GM18867 (cell line): Measurements from ENCODE around the gene NEK6.

ENCODE experiments used
- ATAC-seq: cut with Tn5 transposase; IDR thresholded peaks from one replicate; pipeline ENCODE4 v1.9.1; 2021; ENCODE audit warnings: mild to moderate bottlenecking, moderate library complexity; ENCODE audit not compliant: unreplicated experiment

The NEK6 gene

DNA sequence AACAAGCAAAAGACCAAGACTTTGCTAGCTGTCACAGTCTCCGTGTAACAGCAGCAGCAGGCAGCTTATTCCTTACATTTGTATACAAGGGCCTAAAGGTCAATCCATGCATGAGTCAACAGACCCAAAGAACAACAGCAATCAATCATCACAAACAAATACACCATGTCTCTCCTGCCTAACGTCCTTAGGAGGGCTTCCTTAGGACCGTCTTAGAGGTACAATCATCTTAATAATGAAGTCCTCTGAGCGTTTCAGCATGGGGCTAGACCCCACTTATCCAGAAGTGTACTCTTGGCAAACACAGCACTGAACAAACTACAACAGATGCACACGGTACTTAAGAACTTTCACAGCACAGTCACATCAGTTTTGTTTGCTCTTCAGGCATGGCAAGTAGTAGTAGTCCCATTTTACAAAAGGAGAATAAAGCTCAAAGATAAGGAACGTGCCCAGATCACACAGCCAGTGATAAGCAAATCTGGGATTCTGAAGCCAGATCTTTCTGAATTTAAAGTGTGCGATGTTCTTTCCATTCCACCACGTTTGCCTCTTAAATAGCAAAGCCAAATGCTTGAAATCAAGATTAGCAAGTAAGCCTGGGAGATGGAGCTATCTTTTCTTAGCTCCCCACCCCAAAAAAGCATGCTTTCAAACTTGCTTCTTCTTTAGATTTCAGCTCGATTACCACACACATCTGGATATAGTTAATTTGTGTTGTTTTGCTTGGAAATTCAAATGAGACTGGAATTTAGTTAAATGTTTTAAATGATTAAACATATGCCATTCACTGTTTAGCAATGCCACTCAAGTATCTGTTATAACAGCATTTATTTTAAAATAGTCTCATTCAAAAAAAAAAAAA is 133.3 kb downstream of the NEK6 start:
- ATAC-seq, result no peak

DNA sequence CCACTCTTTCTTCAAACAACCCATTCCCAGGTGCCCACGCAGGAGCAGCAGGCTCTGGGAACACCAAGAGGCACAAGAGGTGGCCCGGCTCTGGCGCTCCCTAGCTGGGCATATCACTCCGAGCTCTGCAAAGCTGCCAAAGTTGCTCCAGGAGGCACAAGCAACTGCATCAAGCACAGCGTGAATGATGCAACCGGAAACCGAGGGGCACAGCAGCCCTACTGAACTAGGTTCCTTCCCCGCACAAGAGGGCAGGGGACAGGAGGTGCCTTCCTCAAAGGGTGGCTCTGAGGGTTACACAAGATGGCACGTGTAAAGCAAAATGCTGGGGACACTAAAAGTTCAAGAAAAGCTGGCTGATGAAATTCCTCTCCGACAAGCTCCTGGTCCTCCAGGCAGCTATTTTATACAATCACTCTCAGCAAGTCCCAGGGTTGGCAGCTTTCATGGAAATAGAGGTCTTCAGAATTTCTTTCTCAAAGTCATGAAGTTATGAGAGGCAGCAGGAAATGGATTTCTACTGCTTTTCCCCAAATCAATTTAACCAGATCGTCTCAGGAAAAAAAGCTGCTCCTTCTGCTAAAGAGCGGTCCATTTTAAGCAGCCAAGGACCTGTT is 134.6 kb downstream of the NEK6 start:
- no peak for ATAC-seq

DNA sequence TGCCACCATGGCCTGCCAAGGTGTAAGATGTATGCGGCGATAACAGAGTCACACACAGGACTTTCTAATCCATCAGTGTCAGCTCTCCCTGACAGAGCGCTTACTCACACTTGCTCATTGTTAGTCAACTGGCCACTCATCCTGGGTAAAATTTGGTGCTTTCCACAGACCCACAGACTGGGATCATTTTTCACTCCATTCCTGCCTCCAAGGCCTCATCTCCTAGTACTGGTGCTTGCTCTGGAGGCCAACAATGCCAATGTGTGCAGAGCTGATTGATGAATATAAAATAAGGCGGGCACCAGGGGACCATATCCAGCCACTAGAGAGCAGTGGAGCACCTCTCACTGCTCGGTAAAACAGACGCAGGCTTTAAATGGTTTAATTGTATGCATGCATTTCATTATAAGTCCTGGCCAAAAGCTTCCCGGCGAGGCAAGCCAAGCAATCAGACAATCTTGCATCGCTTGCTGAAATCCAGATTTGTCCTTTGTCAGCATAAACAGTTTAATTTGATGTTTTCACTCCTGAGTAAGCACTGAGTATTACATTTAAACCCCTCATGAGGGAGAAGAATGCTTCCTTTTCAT is 135.2 kb downstream of the NEK6 start:
- no peak for ATAC-seq

DNA sequence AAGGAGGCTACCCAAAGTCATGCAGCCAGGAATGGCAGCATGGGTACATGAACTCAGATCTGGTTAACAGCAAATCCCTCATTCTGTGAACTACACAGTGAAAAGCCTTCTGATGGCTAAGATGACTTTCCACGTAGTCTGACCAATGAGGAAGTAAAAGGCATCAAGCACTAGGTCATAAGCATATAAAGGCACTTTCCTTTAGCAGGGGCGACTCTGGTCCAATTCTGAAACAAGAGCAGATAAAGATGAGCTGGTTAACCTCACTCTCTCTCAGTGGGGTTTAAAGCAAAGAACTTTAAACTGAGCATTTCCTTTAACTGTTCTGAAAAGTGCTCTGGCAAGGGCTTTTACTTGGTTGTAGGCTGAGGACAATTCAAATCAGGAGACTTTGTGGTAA is 136.4 kb downstream of the NEK6 start:
- no peak for ATAC-seq

DNA sequence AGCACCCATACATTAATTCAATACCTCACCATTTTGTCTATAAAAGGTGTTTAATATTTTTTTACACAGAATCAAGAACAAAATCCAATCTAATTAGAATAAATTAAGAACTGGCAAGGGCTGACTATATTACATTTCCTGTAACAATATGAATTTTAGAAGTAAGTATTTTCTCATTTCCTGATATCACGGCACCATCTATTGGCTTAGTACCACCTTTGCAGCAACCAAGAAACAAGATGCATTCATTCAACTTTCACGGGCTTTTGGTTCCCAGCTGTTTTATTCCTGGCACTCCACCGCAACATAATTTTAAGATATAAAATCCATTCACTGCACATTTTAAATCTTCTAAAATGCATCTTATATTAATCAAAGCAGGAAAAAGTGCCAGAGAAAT is 136.8 kb downstream of the NEK6 start:
- no peak for ATAC-seq

DNA sequence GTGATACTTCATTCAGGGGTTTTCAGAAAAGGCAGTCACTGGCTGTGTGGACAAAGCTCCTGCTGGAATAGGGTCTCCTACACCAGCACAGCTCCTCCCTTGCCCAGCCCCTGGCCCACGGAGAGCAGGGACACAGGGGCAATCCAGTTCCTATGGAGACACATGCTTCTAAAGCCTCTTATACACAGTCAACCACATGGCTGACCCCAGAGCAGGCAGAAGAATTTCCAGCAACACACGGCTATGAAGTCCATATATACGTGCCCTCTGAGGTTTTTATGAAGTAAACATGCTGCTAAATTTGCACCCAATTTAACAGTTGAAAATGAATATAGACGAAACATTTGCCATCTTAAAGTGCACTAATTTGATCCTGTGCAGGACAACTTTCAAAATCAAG is 138.1 kb downstream of the NEK6 start:
- ATAC-seq, result no peak

DNA sequence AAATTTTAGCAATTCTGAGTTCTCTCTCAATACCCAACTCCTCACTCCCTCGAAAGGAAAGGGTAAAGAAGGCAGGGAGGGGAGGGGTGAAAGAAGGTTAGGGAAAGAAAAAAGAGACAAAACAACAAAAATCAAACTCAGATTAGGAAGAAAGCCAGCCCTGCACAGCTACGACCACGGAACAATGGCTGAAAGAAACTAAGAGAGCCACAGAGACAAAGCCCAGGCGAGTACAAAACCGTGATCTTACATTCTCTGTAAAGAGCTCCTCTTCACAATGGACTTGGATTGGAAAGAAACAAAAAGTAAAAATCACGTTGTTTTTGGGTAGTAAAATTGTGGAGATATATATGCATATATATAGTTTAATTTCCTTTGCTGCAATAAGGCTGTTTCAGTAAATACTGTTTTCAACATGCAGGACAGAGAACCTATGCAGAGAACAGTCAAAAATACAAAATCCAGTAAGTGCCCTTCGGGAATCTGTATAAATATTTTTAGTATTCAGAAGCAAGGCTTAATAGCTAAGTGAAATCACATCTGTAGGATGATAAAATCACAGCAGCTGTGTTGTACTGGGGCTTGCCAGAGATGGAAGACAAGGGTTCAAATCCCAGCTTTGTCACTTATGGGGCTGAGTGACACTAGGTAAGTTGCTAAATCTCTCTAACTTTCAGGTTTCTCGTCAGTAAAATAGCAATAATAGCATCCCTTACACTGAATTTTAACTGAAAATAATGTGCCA is 140.6 kb downstream of the NEK6 start:
- no peak for ATAC-seq

DNA sequence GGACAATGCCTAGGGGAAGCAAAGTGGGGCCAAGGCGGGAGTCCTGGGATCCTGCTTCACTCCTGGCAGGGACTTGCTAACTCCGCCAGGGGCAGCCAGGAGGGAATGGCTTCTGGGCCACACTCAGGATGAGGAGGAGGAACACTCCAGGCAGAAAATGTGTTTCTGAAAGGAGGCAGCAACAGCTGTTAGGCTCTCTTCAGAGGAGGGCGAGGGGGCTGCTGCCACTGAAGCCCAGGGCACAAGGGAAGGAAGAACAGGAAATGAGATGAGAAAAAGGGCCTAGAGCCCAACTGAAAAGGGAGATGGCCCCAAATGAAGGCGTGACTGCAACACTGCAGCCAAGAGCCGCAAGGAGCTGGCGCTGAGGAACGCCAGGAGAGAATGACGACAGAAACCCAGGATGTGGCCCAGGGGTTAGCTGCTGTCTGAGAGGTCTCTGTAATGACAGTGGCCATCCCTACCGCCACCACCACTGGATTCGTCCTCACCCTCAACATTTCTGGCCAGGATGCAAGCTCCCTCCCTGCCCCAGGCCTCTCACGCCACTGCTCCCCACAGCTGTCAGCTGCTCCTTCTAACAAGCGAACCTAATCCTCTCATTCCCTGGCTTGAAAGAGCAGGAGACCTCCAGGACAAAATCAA is 141.7 kb downstream of the NEK6 start:
- ATAC-seq, result no peak

DNA sequence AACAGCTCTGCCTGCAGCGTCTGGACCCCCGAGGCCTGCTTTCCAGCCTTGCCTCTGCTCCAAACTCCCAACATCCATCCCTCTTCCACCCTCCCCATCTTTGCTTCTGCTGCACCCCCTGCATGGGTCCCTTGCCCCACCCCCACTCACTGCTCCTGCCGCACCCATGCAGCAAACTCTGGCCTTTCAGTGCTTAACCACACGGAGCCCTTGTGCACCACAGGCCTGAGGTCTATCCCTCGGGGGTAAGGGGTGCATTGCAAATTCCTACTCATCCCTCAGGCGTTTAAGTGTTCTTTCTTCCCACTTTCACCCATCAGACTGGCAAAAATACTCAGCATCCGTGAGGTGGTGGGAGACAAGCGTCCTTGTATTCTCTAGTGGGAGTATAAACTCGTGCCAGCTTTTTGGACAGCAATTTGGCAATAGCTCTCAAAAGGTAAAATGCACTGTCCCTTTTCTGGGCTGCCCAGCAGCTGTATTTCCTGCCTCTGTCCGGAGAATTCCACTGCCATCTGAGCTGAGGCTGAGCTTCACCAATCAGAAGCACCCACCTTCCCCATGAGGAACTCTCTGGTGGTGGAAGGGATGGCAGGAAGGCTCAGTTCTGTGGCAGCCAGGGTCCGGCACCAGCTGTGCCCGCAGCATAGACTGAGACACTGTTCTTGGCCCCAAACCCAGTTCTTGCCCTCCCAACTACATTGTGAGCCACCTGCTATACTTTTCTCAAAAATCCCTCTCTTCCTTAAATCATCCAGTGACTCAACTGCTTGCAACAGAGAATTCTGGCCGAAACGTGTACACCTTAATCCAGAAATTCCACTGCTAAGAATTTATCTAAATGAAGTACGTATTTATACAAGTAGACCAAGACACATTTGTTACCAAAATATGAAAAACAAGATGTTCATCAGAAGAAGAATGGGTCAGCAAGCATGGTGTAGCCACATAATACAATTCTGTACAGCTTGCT is 142.5 kb downstream of the NEK6 start:
- ATAC-seq, result no peak
